GM19395 (cell line): ENCODE results near the gene NFIA.
"Not testable (repeated sequence)": the region's sequence is repeated elsewhere in the genome, so short reads cannot be mapped to it uniquely, and the experiment has no call there.

Source experiments
- ATAC-seq: cut with Tn5 transposase; IDR thresholded peaks from one replicate; pipeline ENCODE4 v1.9.1; 2021; ENCODE audit warnings: mild to moderate bottlenecking, moderate library complexity; ENCODE audit not compliant: unreplicated experiment

The NFIA gene

DNA sequence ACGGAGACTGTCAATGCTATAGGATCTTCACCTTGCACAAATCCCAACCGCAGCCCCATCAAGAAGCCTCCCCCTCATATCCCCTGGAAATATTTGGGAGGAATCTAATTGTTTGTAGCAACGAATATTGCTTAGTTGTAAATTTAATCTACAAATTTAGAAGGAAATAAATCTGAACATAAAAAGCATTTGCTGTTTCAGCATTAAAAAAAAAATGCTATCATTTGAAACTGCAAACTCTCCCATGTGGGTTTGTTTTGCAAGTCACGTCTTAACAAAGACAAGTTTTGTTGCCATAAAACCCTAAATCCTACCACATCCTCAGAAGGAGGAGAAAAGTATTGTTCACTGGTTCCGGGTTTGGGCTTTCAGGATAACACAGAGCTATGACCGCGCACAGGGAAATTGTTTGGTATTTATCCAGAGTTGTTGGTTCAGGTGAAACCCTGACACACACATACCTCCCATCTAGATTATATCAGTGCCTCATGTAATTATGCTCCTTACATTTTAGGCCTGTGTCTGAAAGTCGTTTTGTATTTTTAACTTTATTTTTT, 363.0 kb downstream of the NFIA start:
- no peak for ATAC-seq

DNA sequence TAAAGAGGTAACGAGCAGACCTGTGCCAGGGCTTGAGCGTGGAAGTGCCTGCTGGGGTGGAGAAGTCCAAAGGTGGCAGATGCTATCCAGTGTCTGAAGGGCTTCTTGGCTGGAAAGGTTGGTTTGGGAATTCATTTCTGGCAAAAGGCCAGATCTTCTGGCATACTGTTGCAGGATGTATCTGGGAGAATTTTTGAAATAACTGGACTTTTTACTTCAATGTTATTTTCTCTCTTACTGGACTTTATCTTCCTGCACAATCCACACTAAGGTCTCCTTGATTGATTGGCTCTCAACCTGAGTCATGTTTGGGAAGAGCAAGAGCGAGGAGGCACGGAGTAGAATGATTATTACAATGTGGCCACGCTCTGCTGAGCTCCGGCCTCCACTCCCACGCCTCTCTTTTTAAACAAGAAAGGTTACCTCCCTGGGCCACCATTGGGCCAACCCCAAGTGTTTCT, 364.2 kb downstream of the NFIA start:
- no peak for ATAC-seq

DNA sequence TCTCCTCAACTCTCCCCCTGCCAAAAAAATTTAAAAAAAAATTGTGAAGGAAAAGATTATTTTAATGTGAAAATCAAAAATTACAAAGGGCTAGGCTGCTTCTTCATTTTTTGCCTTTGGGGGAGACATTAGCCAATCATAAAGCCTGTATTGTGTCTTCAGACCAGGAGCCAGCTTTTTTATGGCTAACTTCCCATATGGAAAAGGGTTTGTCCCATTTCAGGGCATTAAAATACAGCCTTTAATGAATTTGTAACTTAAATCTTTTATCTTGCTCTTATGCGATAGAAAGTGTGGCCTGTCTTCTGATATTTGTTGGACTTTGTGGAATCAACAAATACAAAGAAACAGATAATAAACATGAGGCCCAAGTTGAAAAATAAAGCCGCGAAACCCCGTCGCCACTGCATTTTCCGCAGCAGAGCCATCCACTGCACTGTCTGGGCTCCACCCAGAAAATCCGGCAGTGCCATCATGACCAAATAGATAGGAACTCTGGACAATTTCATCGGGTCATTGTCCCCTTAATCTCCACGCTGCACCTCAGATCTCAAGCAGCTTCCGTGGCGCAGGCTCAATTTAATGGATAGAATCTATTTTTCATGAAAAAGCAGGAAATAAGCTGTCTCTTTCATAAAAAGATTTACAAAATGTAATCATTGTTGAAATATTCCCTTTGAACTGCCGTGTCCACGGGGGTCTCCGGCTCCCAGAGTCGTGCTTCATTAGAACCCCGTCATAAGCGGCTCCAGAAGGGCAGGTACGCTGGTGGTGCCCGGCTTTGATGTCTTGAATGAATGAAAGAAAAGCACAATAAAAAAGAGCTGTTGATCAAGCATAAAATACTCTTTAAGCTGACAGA, 365.0 kb downstream of the NFIA start:
- ATAC-seq = no peak

DNA sequence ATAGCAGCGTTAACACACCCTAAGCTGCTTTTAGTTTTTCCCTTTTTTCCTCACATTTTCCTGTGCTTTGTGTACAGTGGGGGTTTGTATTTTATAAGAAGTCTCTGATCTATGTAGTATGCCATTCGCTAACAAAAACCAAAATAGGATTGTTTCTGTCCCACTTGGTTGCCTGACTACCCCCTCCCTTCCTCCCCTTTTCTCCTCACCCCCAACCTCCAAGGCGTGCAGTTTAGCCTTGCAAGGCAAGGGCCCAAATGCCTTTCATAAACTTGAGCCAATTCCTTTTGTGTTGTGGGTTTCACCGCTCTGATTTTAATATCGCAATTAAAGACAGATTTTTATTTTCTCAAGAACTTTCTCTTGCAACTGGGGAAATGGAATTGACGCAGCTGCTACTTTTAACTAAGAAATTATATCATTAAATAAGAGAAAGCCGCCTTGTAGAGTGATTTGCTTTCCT, 365.6 kb downstream of the NFIA start:
- no peak for ATAC-seq

DNA sequence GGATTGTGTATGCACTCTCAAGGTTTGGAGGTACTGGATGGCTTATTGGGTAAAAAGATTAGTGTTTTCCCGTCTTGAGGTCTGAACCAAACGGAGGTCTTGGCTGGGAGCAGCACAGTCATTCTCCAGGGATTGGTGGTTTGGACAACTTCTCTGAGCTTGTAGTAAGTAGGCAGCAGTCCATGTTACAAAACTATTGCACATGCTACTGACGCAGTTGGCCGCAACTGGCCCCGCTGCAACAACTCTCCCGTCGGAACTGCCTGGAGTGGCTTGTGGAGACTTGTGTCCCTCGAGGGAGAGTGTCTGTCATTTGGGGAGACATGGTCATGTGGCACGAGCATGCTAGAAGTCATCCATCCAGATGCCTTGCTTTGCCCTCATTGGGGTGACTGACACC, 366.6 kb downstream of the NFIA start:
- ATAC-seq = no peak

DNA sequence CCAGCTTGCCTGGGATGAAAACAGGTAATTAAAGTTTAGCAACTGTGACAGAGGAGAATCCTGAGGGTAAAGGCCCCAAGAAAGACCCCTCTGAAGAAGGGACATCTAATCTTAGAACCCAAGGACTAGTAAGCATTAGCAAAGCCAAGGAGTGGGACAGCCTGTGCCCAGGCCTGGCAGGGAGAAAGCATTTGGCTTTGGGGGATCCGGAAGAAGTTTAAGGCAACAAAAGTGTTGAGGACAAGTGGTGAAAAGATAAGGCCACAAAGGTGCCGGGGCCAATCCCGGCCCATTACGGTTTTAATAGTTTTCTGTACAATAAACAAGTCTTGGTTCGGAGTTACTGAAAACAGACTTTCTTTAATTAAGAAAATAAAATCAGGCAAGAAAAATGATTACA, 367.0 kb downstream of the NFIA start:
- no peak for ATAC-seq

DNA sequence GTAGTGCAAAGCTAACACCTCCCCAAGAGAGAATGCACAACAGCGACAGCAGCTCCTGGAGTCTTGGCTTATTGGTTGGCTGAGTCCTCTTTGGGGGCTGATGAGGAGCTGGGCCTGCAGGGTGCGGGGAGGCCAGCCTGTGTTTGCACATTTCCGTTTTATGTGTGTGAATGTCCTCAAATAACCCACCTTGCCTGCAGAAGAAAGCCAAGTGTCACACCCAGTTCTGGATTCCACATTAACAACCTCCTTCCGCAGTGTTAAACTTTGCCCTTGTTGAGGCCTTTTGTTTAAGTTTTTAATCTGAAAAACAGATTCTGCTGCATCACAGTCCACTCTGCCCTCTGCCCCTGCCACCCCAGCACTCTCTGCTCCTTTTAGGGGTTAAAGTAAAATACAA, 368.1 kb downstream of the NFIA start:
- no peak for ATAC-seq

DNA sequence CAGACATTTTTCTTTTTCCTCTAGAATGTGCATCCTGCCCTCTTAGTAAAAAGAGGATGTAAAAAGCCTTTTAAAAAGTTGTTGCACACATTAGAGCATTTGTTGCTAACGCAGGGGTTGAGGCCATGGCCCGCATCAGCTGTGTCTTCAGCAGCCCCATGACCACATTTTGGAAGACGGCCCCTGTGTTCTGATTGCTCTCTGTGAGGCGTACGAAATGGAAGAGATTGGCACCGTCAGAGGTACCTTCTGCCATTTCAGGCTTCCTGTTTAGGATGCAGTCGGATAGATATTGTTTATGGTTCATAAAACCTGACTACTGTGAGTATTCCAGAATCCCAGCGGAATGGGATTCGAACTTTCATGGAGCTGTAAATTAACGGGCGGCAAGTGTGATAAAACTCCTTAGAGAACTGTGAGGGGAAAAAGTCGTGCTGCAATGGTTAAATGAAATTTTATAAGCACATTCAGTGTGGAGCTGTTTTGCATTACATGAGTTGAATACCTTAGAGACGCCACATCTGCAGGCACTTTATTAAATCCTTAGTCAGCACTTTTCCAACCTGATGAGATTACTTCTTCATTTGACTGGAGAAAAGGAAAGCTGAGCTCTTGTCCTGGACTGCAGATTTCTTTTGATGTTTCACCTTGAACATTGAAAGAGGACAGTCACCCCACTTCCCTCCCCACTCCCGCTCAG, 368.7 kb downstream of the NFIA start:
- ATAC-seq = no peak

DNA sequence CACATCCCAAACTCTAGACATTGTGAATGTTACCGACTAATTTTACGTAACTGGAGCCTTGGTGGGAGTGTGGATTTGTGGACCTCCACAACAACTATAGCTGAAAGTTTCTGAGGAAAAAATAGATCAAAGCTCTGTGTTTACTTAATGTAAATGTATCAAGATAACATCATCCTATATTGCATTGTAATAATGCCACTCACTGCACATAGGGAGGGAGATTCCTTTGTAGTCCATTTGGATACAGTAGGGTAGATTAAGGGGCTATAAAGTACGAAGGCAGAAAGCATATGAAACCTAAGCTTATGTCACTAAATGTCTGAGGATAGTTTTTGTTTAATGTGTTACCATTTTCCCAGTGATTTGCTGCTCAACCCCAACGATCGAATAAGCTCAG, 369.2 kb downstream of the NFIA start:
- ATAC-seq = no peak

DNA sequence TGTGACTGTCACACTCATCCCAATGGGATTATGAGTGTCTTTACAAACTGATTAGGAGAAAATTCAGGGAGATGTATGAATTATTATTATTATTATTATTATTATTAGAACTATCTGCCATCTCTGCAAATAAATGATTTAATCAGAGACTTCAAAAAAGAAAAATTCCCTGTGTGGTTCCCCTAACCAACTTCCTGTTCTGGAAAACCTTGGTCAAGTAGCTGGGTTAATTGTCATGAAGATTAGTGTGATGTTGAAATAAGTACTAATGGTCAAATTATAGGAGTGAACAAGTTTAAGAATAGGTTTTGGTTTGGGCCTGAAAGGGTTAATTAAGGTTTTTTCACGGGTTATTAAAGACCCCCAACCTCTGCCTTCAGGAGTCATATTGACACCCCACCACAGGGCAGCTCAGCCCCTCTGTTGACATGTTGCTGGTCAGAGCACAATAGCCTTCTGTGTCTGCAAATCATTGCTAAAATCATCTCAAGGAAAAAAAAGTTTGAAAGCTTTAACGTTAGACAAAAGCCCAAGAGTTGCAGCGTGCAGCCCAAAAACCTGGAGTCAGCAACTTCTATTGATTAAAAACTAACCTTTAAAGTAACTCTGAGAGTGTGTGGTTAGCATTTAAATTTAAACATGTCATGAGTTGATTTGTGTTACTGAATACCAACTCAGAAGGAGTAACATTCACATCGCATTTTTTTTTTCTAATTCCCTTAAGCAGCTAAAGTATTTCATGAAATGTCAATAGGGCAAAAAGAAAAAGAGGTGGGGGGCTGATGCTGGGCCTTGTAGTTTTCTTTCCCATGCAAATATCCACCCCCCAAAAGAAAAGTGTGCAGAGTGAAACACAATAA, 370.0 kb downstream of the NFIA start:
- no peak for ATAC-seq

DNA sequence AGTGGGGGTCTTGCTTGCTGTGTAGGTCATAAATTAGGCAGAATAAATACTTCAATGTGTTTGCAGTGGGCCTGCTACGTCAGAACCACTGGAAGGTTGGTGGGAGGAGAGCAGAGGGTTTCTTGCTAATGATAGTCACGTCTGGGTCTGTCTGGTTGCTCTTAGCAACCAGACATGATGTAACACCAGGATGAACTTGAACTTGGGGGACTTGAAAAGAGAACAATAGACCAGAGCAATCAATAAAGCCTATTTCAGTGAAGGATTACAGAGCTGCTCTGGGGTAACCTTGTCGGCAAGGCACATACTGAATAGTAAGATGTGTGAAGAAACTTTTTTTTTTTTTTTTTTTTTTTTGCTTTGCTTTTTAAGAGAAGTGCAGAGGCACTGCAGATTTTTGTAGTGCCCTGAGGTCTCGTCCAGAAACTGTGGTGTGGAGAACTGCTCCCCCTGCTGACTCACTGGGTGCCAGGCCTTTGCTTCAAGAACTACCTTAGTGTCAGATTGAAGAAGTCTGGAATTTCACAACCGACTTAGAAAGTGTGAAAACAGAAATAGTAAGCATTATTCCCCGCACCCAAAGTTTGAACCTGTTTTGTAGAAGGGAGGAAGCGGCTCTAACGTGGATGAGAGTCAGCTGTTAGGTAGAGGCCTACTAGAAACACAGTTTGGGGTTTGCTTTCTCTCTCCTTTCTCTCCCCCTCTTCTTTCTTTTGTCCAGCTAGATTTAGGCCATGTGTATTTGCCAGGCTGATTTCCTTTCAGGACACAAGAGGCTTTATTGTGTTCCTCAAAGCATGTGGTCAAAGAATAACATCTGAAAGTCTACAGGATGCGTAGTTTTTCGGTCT, 371.0 kb downstream of the NFIA start:
- ATAC-seq = peak; percentile 94

DNA sequence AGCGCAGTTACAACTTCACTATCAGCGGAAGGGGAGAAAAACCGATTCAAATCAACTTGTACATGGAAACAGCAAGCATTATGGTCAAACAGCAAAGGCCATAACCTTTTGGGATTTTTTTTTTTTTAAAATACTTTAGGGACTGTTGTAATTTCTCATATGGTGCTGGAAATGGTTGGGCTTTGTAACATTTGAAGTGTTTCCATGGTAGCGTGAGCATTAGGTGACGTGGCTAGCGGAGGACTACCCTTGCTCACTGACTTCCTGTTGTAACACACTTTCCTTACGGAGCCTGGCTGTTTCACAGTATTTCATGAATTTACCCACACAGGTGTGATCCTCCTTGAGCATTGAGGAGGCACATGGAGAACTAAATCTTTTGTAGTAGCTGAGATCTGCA, 373.0 kb downstream of the NFIA start:
- ATAC-seq = no peak

DNA sequence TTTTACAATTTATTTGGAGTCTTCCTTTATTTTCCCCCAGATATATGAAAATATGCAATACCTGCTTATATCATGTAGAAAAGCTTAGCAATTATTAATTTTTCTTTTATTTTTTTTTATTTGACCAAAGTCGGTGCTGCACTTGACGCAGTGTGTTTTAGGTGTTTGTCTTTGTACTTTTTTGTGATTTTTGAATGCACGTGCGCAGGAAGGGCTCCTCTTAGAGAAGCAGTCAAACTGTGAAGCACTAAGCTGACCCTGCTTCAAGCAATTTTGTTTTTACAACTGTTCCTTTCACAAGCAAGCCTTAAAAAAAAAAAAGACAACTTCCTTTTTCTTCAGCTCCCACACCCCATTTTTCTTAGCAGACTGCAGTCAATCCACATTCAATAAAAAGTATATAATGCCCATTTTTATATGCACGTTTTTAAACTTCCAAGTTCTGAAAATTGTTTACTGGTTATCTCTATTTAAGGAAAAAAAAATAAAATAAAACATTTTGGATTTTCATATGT, 375.2 kb downstream of the NFIA start:
- ATAC-seq = no peak

DNA sequence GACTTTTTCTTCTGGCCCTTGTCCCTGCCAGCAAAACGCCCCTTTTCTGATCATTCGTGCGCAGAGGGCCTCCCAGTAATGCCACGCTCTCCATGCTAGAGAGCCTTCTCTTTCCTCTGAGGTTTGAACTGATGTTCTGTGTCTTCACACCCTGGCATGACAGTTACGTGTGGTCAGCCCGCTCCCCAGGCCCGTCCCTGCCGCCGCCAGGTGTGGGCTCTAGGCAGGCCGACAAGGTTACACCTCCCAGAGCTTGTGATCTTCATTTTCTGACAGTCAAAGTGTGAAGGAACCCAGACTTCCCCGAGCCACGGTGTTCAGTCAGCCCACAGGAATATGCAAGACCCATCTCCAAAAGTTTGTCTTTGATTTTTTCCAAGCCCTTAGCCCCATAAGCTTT, 377.0 kb downstream of the NFIA start:
- ATAC-seq = no peak

DNA sequence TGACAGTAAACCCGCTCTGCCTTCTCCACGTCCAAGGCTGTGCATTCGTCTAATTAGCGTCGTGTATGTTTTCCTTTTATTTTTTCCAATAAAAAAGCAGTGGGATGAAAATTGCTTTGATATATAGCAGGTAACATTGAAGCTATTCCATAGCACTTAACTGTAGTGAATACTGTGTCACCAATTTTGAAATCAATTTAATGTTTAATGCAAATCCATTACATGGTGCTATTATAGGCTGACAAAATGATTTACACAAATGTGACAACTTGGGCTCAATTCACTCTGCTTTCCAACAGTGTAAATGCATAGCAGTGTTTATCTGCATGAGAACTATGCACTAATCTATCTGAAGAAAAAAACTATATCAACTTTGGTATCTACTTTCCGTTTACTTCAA, 377.8 kb downstream of the NFIA start:
- ATAC-seq = no peak

DNA sequence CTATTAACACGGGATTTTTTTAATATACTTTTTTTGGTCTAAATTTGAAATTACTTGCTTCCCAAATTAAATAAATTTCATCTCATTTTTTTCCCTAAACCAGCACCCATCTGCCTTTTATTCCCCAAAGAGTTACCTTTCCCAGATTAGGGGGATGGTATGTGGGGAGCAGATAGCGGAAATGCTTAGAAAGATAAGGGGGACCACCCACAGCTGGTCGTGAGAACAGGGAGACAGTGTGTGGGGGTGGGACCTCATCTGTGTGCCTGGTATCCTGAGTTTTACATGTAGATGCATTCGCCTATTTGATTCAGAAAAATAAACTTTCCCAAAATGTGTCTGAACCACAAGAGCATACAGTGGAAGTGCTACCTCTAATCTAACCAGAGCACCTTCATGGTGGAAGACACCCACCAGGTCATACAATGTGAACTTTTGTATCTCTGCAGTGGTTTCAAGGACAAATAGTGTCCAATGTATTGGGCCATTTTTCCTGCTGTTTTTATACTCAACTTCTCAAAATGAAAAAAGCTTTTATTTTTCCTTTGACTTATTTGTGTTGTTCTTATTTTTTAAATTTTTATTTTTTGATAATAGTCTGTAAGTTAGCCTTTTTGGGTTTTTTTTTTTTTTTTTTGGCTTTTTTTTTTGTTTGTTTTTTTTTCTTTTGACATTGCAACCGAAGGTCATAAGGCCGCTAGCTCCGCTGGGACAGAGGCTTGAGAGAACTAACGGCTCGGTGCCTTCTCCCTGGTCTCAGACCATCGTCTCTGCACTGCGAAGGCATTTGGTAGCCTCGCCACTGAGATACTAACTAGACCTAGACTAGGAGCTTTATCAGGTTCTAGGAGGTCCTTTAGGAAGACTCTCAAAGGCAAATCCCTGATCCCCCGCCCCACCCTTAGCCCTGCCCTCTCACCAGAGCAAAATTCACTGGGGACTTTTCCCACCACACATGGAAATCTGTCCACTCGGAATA, 379.3 kb downstream of the NFIA start:
- no peak for ATAC-seq

DNA sequence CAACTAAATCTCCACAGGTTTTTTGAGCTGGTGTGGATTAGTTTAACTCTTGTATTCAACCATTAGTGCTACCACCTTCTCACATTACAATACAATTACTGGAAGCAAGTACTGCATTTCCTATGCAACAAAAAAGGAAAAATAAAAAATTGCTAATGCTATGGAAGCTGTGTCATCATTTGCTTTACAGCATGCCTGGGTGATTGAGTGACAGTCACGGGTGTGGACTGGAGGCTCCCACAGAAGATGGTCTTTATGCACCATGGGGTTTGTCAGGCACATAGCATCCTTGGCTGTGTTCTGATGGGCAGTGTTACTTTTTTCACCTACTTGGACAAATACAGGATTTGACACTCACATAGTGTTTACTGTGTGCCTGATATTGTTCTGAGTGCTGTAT, 380.3 kb downstream of the NFIA start:
- no peak for ATAC-seq

DNA sequence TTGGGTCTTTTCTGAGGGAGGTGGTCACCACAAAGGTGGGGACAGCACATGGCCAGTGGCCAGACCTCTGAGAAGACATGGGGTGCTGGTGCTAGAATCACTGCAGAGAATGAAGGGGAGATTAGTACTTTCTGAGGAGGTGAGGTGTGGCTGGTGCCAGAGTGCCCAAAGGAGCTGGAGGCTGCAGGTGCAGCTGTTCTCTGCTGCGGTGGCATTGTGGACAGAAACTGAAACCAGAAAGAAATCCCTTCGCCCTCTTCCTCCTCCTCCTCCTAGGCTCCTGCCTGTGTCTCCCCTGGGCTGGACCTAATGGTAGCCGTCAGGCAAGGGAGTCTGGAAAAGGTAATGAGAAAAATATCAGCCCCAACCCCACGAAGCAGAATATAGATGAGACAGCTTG, 380.9 kb downstream of the NFIA start:
- ATAC-seq = no peak

DNA sequence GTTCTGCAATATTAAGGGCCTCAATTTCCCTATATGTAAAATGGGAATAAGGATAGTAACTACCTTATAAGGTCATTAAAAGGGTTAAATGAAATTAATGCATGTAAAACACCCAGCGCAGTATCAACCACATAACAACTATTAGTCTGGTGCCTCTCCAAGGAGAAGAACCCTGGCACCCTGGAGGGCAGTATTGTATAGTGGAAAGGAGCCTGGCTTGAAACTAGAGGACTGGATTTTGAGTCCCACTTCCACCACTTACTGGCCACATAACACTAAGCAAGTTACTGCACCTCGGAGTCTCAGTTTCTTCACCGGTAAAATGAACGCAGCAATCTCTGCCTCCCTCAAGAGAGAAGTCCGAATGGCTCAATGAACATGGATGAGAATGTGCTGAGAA, 385.5 kb downstream of the NFIA start:
- not testable (repeated sequence) for ATAC-seq
